Measurements from ENCODE around the gene SORL1.
A peak's percentile ranks its signal among the peaks of the same experiment; 100 is the strongest.
"Not testable (repeated sequence)": the region's sequence is repeated elsewhere in the genome, so short reads cannot be mapped to it uniquely, and the experiment has no call there.

The SORL1 gene

GRCh38 chr11:121488641-121489040, 36.5 kb downstream of the SORL1 start:
- peaks cover 0 to 7% of the 10 kb centered on the region in 2 donors for H3K9me3 Mint-ChIP-seq
- H3K27ac Mint-ChIP-seq, result peak overlapping the region in 1 of 2 donors; percentile 8
- H3K4me1 Mint-ChIP-seq, result peaks cover 70% of the 10 kb centered on the region
- no peaks in the 10 kb centered on the region for H3K27me3 Mint-ChIP-seq
- ATAC-seq (no peak), DNase-seq (no peak)
- H3K4me3 Mint-ChIP-seq, result no peak overlapping the region

GRCh38 chr11:121489823-121490222, 37.7 kb downstream of the SORL1 start:
- DNase-seq, result no peak
- no peaks in the 10 kb centered on the region for H3K9me3 Mint-ChIP-seq
- peaks cover 70% of the 10 kb centered on the region for H3K4me1 Mint-ChIP-seq
- no peak for ATAC-seq
- H3K27ac Mint-ChIP-seq, result peak overlapping the region; percentile 22 to 86
- no peak overlapping the region for H3K4me3 Mint-ChIP-seq
- H3K27me3 Mint-ChIP-seq, result no peaks in the 10 kb centered on the region

- H3K9me3 Mint-ChIP-seq, result no peaks in the 10 kb centered on the region
- DNase-seq (no peak), ATAC-seq (peak; percentile 77)
- H3K4me3 Mint-ChIP-seq, result peak overlapping the region; percentile 61 to 78
- H3K27ac Mint-ChIP-seq, result peak overlapping the region; percentile 74 to 91
- no peaks in the 10 kb centered on the region for H3K27me3 Mint-ChIP-seq
- H3K4me1 Mint-ChIP-seq, result peaks cover 64% of the 10 kb centered on the region
Measured at GRCh38 chr11:121494355-121495099, 42.4 kb downstream of the SORL1 start.

- peaks cover 62% of the 10 kb centered on the region for H3K4me1 Mint-ChIP-seq
- ATAC-seq, result no peak
- no peaks in the 10 kb centered on the region for H3K27me3 Mint-ChIP-seq
- no peak for DNase-seq
- H3K27ac Mint-ChIP-seq, result no peak overlapping the region
- H3K9me3 Mint-ChIP-seq, result peaks cover 5 to 9% of the 10 kb centered on the region in 2 donors
- no peak overlapping the region for H3K4me3 Mint-ChIP-seq
Measured at GRCh38 chr11:121497176-121497998, 45.3 kb downstream of the SORL1 start.

GRCh38 chr11:121499405-121499804, 47.3 kb downstream of the SORL1 start:
- ATAC-seq, result no peak
- no peak overlapping the region for H3K4me3 Mint-ChIP-seq
- H3K27me3 Mint-ChIP-seq, result no peaks in the 10 kb centered on the region
- H3K4me1 Mint-ChIP-seq, result peaks cover 62% of the 10 kb centered on the region
- H3K27ac Mint-ChIP-seq, result no peak overlapping the region
- H3K9me3 Mint-ChIP-seq, result peaks cover 5 to 9% of the 10 kb centered on the region in 2 donors
- no peak for DNase-seq

GRCh38 chr11:121500275-121500674, 48.2 kb downstream of the SORL1 start:
- Mint-ChIP-seq H3K4me1 (peaks cover 59% of the 10 kb centered on the region), H3K27ac (no peak overlapping the region), H3K27me3 (no peaks in the 10 kb centered on the region), H3K9me3 (peaks cover 8 to 17% of the 10 kb centered on the region in 2 donors), H3K4me3 (no peak overlapping the region)
- ATAC-seq (peak; percentile 52), DNase-seq (no peak)

GRCh38 chr11:121500717-121501116, 48.6 kb downstream of the SORL1 start:
- H3K9me3 Mint-ChIP-seq, result peaks cover 13 to 21% of the 10 kb centered on the region in 2 donors
- DNase-seq (no peak), ATAC-seq (peak; percentile 82)
- no peak overlapping the region for H3K4me3 Mint-ChIP-seq
- H3K4me1 Mint-ChIP-seq, result peaks cover 55% of the 10 kb centered on the region
- H3K27ac Mint-ChIP-seq, result no peak overlapping the region
- no peaks in the 10 kb centered on the region for H3K27me3 Mint-ChIP-seq

GRCh38 chr11:121503051-121503450, 50.9 kb downstream of the SORL1 start:
- H3K4me3 Mint-ChIP-seq, result no peak overlapping the region
- DNase-seq, result no peak
- no peak overlapping the region for H3K27ac Mint-ChIP-seq
- ATAC-seq, result no peak
- H3K27me3 Mint-ChIP-seq, result no peaks in the 10 kb centered on the region
- H3K4me1 Mint-ChIP-seq, result peaks cover 65% of the 10 kb centered on the region
- peaks cover 29 to 32% of the 10 kb centered on the region in 2 donors for H3K9me3 Mint-ChIP-seq

GRCh38 chr11:121506237-121506636, 54.1 kb downstream of the SORL1 start:
- not testable (repeated sequence) for H3K4me3 Mint-ChIP-seq, DNase-seq, ATAC-seq, H3K27me3 Mint-ChIP-seq
- H3K27ac Mint-ChIP-seq, result peak overlapping the region in 1 of 2 donors; percentile 68
- H3K4me1 Mint-ChIP-seq, result peaks cover 62% of the 10 kb centered on the region
- peaks cover 27 to 33% of the 10 kb centered on the region in 2 donors for H3K9me3 Mint-ChIP-seq

GRCh38 chr11:121508449-121508848, 56.3 kb downstream of the SORL1 start:
- H3K27ac Mint-ChIP-seq, result no peak overlapping the region

GRCh38 chr11:121510438-121510837, 58.3 kb downstream of the SORL1 start:
- Mint-ChIP-seq H3K4me3 (no peak overlapping the region), H3K4me1 (peaks cover 73% of the 10 kb centered on the region), H3K27ac (no peak overlapping the region), H3K9me3 (peaks cover 11 to 24% of the 10 kb centered on the region in 2 donors), H3K27me3 (no peaks in the 10 kb centered on the region)
- DNase-seq, result no peak
- no peak for ATAC-seq

More at GRCh38 chr11:121508449-121508848, 56.3 kb downstream of the SORL1 start:
- DNase-seq (no peak), ATAC-seq (peak; percentile 52)
- Mint-ChIP-seq H3K9me3 (peaks cover 20 to 30% of the 10 kb centered on the region in 2 donors), H3K27me3 (no peaks in the 10 kb centered on the region), H3K4me1 (peaks cover 62% of the 10 kb centered on the region), H3K4me3 (no peak overlapping the region)

- Mint-ChIP-seq H3K27ac (peak overlapping the region; percentile 2 to 59), H3K4me3 (peak overlapping the region; percentile 35 to 43), H3K4me1 (peaks cover 81% of the 10 kb centered on the region)
Measured at GRCh38 chr11:121512468-121513465, 60.7 kb downstream of the SORL1 start.

GRCh38 chr11:121513807-121514206, 61.7 kb downstream of the SORL1 start:
- H3K4me3 Mint-ChIP-seq, result peak overlapping the region in 1 of 2 donors; percentile 35
- ATAC-seq (no peak), DNase-seq (no peak)
- no peaks in the 10 kb centered on the region for H3K9me3 Mint-ChIP-seq
- H3K27me3 Mint-ChIP-seq, result no peaks in the 10 kb centered on the region
- H3K27ac Mint-ChIP-seq, result peak overlapping the region in 1 of 2 donors; percentile 74
- peaks cover 79% of the 10 kb centered on the region for H3K4me1 Mint-ChIP-seq

More at GRCh38 chr11:121512468-121513465, 60.7 kb downstream of the SORL1 start:
- ATAC-seq (no peak), DNase-seq (no peak)
- Mint-ChIP-seq H3K9me3 (peaks cover 0 to 6% of the 10 kb centered on the region in 2 donors), H3K27me3 (no peaks in the 10 kb centered on the region)

- Mint-ChIP-seq H3K4me3 (peak overlapping the region; percentile 35 to 75), H3K27ac (peak overlapping the region; percentile 90 to 92), H3K9me3 (no peaks in the 10 kb centered on the region), H3K27me3 (no peaks in the 10 kb centered on the region), H3K4me1 (peaks cover 83% of the 10 kb centered on the region)
- DNase-seq, result peak; percentile 13 to 55
- ATAC-seq, result peak; percentile 92
Measured at GRCh38 chr11:121514432-121515334, 62.6 kb downstream of the SORL1 start.
